DND-41 (cell line): ENCODE data around the gene CACNA1H.

ENCODE experiments used
- CTCF ChIP-seq: IDR thresholded peaks from 2 replicates; pipeline ENCODE4 v1.5.1; 2012; ENCODE audit warnings: borderline replicate concordance, low read length, moderate library complexity, mild to moderate bottlenecking; ENCODE audit not compliant: poor library complexity, severe bottlenecking; ENCODE audit errors: extremely low read depth
- EZH2 ChIP-seq: IDR thresholded peaks from 3 replicates; pipeline ENCODE4 v1.6.1; 2012; ENCODE audit warnings: borderline replicate concordance, low read depth, mild to moderate bottlenecking, moderate library complexity, low read length, inconsistent platforms; ENCODE audit not compliant: severe bottlenecking

GRCh38 chr16:1189455-1189854, 36.5 kb downstream of the CACNA1H start:
- TF ChIP-seq CTCF, result no peak
- no peak for TF ChIP-seq EZH2
